GM18861 (cell line): ENCODE results near the gene AFF1.
"Not testable (repeated sequence)": the region's sequence is repeated elsewhere in the genome, so short reads cannot be mapped to it uniquely, and the experiment has no call there.

Source experiments
- ATAC-seq: cut with Tn5 transposase; IDR thresholded peaks from one replicate; pipeline ENCODE4 v1.9.1; 2021; ENCODE audit not compliant: unreplicated experiment

The AFF1 gene

DNA sequence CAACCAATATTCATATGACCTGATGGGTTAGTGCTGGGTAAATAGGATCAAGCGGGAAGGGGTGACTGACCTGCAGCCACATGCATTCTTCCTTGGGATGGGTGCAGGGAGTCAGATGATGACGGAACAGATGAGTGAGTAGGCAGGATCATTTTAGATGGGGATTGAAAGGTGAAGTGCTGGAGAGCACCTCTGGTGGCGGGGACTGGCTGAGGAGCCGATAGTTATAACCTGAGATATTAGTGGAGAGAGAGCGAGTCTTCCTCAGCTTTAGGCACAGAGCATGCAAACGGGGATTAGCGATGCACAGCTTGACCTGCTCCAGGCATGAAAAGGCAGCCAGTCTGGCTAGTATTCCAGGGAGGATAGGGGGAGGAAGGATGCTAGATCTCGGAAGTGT is 99.1 kb downstream of the AFF1 start:
- ATAC-seq = no peak

DNA sequence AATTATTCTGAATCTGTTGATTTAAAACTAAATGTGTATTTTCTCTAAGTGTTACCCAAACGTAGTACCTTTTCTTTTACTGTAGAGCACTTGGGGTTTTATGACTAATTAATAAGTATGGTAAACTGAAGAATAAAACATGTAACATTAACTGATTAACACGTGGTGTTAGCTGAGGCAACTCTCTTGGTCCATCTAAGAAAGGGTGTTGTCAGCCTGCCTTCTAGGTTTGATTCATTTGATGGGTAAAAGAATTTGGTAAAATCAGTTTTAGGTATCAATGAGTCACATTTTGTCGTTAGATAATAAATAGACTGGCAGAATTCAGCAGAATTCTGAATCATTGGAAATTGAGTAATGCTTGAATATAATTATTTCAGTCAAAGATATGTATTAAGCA is 99.7 kb downstream of the AFF1 start:
- no peak for ATAC-seq

DNA sequence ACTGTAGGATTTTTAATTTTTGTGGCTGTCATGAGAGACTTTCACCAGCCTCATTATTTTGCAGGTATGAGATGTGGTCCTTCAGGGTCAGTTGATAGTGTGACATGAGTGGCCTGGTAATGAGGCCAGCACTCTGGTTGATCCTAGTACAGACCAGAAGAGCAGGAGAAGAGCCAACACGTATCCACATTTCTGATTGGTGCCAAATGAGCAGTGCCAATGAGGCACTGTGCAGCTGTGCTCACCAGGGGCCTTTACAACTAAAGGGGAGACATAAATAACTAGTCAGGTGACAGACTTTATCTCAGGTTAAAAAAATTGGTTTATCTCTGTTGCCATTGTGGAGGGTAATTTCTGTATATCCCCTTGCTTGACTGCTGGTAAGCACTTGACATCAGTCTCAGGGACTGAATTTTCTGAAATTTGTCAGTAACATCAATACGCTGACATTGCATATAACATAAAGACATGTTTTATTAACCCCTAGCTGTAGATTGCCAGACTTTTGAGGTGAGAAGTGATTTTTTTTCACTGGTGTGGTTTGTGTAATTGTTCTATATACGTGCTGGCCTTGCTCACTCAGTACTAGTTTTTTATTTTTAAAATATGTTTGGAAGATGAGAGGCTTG is 101.2 kb downstream of the AFF1 start:
- ATAC-seq = no peak

- no peak for ATAC-seq
Measured at GRCh38 chr4:87036713-87037112, 101.9 kb downstream of the AFF1 start.

DNA sequence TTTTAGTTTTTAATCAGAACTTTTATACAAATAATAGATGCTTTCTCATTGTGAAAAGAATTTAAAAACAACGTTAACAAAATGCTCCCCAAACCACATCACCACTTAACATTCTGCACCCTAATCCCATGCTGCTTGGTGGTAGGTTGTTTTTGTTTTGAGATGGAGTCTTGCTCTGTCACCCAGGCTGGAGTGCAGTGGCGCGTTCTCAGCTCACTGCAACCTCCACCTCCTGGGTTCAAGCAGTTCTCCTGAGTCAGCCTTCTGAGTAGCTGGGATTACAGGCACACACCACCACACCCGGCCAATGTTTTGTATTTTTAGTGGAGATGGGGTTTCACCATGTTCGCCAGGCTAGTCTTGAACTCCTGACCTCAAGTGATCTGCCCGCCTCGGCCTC is 102.4 kb downstream of the AFF1 start:
- ATAC-seq = not testable (repeated sequence)

DNA sequence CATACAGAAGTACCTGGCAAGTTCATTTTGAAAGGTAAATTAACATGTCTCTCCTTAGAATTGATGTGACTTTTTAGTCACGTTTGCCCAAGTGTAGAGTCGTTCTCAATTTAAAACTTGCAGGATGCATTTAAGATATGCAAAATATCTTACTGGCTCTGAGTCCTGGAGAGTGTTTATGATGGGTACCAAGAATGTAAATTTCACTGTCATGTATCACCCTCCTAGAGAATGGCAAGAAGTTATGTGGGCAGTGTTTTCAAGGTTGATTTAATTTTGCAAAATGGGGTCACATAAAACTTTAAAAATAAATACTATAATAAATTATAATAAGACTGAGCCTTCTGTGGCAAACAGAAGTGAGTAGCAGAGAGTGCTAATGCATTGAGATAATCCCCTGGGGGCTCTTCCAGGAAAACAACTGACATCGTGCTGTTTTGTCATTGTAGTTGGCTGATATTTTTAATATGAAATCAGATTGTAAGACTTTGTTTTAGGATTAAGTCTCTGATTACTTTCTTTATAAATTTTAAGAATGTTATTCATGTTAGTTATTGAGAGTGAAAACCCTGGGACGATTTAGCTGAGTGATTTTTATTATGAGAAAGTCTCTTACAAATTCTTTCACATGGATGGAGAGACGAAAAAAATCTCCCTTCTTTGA is 103.0 kb downstream of the AFF1 start:
- no peak for ATAC-seq

GRCh38 chr4:87038837-87039615 is 104.2 kb downstream of the AFF1 start:
- ATAC-seq = peak; percentile 34

DNA sequence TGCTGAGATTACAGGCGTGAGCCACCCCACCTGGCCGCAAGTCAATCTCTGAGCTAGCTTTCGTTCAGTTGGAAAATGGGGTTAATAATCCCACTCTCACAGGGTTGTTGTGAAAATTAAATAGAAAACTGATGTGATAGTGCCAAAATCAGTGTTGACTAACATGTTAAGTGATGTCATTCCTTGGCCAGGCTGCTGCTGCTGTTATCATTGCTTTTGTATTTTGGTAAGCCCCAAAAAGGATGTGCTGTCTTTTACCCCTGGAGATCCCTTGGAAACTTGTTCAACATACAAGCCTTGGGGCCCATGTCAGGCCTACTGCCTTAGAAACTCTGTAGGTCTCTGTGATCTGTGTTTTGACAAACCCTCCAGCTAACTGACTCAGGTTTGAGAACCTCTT is 106.3 kb downstream of the AFF1 start:
- no peak for ATAC-seq

- ATAC-seq = no peak
Measured at GRCh38 chr4:87042221-87042620, 107.4 kb downstream of the AFF1 start.

- peak; percentile 51 for ATAC-seq
Measured at GRCh38 chr4:87042986-87043820, 108.4 kb downstream of the AFF1 start.

GRCh38 chr4:87044511-87045233 is 109.9 kb downstream of the AFF1 start:
- no peak for ATAC-seq

DNA sequence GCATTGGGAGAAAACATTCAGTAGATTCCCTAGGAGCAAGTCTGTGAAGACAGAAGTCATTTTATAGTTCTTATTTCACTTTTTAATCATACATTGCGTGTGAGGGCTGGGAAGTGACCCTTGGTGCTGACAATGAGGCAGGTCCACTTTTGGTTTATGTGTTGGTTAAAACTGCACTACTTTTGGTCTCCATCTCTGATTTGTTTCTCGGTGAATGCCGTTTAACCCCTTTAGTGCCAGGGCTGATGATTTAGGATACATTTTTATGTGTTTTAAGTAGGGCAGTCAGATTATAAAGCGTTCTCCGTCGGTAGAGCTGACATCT is 110.4 kb downstream of the AFF1 start:
- no peak for ATAC-seq

DNA sequence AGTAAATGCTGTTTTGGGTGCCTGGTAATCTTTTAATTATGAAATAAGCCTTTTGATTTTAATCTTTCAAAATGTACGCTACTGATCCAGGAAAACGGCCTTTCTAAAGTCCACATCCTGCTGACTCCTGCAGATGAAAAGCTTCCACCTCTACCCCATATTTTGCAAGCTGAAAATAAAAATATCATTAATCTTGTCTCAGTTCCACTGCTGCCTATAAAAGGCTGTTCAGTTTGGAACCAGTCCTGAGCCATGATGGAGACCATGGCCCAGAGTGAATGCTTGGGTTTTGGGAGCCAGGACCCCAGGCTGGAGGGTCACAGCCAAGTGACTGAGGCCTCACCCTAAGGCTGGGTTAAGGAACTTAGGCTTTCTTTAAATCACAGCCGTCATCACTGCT is 110.8 kb downstream of the AFF1 start:
- ATAC-seq = no peak

- ATAC-seq = no peak
Measured at GRCh38 chr4:87046121-87046551, 111.3 kb downstream of the AFF1 start.

DNA sequence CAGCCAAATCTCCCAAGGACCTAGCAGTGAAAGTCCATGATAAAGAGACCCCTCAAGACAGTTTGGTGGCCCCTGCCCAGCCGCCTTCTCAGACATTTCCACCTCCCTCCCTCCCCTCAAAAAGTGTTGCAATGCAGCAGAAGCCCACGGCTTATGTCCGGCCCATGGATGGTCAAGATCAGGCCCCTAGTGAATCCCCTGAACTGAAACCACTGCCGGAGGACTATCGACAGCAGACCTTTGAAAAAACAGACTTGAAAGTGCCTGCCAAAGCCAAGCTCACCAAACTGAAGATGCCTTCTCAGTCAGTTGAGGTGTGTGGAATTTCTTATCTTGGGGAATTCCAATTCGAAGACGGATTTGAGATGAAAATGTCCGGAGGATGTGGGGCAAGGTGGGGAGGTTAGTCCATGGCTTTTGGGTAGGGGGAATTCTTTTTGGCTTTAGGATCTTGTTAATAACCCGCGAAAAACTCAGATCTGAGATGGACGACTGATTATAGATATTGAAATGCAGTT is 112.5 kb downstream of the AFF1 start:
- ATAC-seq = no peak

GRCh38 chr4:87049508-87049907 is 114.7 kb downstream of the AFF1 start:
- no peak for ATAC-seq

DNA sequence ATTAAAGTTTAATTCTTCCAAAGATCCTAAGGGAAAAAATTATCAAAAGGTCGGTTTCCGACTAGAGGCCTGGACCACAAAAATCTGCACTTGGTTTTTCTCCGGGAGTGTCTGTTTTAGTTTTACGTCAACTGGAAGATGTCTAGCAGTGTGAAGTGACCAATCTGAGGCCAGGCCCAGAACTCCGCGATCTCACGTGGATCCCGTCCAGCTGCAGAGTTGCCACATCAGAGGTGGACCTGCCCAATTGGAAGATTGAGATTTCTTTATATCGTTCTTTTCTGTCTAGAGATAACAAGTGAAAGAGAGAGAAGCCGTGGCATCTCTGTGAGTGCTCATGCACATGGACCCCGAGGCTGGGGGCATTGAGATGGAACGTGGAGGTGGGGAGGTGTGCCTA is 115.8 kb downstream of the AFF1 start:
- no peak for ATAC-seq

- ATAC-seq = no peak
Measured at GRCh38 chr4:87051121-87051713, 116.4 kb downstream of the AFF1 start.

DNA sequence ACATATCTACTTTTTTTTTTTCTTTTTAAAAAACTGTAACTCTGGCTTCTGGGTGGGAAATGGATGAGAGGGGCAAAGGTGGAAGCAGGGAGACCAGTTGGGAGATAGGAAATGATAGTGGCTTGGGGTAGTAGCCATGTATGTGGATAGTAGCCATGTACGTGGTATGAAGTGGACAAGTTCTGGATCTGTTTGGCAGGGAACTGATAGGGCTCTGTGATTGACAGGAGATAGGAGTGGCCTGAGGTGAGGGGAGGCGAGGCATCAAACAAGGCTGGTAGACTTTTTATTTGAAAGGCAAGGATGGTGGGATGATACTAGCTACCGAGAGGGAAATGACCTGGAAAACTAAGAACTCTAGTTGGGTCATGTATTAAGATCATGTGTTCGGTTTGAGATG is 117.8 kb downstream of the AFF1 start:
- no peak for ATAC-seq

DNA sequence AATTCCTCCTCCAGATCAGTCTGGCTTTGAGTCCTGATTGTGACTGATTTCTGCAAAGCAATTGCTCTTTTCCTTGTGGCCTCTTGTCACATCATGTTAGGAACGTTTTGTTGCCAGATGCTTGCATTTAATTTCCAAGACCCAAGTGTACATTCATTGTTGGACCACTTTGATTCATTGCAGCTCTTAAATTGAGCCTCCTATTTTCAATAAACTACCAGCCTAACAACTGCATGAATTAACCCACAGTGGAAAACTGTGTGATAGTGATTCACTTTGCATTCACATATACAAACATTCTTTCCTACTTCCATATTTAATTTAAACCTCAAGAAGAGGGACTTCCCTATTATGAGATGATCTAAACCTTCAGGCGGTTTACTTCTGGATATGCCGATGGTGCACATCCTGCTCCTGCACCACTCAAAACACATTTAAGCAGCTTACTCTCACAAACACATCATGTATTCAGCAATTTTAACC is 118.4 kb downstream of the AFF1 start:
- no peak for ATAC-seq
